AG04450 (cell line): ENCODE measurements around the gene CRLF2. TPM values are rescaled to one million over a fixed set of nuclear protein-coding genes. Genes with fewer than 3 reads are reported as not detected.
"Not testable (repeated sequence)": the region's sequence is repeated elsewhere in the genome, so short reads cannot be mapped to it uniquely, and the experiment has no call there.

Source experiments
- CTCF ChIA-PET: fragments of 300-600, 350-600 bp; formaldehyde crosslinking; extraction: SDS; loops from one replicate; lab custom pipeline; 2022; ENCODE audit warnings: antibody characterized with exemption, inconsistent platforms; lab: Charles Lee
- POLR2A ChIA-PET: fragments of 350-600 bp; formaldehyde crosslinking; extraction: SDS; loops from one replicate; lab custom pipeline; 2021; ENCODE audit warnings: antibody characterized with exemption, inconsistent platforms; lab: Yijun Ruan, JAX
- DNase-seq: peaks from one replicate; pipeline ENCODE4 v3.0.0-alpha.2; 2011; ENCODE audit warnings: low read depth, low spot score
- H3K27ac ChIP-seq: one replicate; pipeline ENCODE4 v1.5.1; 2012; ENCODE audit warnings: low read depth, low read length, control low read depth
- H3K27me3 ChIP-seq: one replicate; pipeline ENCODE4 v1.6.0; 2012; ENCODE audit warnings: low read length; ENCODE audit not compliant: control insufficient read depth, insufficient read depth
- H3K4me3 ChIP-seq: 2 replicates; pipeline ENCODE4 v1.5.1; 2011; ENCODE audit warnings: mild to moderate bottlenecking, low read depth, low read length, control low read depth
- H3K9me3 ChIP-seq: 2 replicates; pipeline ENCODE4 v1.5.1; 2012; ENCODE audit warnings: low read length; ENCODE audit not compliant: control insufficient read depth, insufficient read depth
- polyA plus RNA-seq: library from polyadenylated mRNA; depleted of rRNA; stranded (reverse); fragments of >200 nt; gene quantifications from 2 replicates; pipeline ENCODE4 v1.2.3, GENCODE V29; 2011
- TF ChIP-seq, protein P1 (sequence below): IDR thresholded peaks from 2 replicates; pipeline ENCODE4 v1.5.1; 2011; ENCODE audit warnings: low read depth, low read length, control low read depth, inconsistent platforms

Gene CRLF2
- polyA plus RNA-seq, 1 experiment: not detected

DNA sequence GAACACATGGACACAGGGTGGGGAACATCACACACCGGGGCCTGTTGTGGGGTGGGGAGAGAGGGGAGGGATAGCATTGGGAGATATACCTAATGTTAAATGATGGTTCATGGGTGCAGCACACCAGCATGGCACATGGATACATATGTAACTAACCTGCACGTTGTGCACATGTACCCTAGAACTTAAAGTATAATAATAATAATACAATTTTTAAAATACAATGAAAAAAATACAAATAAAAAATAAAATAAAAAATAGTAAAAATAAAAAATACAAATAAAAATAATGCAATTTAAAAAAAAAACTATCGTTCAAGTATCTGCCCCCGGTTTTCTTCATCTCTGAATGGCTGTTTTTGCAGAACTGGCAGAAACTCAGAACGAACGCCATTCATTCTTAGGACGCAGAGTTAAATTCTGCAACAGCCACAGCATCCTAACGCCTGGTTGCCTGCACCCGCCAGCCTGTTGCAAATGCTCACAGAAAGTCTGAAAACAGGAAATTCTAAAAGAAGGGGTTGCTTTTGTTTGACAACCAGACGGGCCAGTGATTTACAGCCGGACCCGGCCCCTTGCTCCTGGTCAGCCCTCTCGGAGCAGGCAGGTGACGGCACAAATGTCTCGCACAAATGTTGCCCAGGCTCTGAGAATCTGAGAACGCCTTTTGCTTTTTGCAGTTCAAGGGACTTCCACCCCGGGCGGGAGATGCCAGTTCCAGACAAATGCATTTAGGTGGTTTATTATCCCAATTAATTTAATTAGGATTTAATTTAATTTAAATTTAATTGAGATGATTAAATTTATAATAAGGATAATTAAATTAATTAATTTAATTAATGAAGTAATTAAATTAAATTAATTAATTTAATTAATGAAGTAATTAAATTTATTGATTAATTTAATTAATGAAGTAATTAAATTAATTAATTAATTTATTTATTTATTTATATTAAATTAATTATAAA, 47.8 kb downstream of the CRLF2 start:
- DNase-seq: no peak
- CTCF ChIA-PET: no interaction called here
- H3K9me3 ChIP-seq: peaks cover 33% of the 10 kb centered on the region
- POLR2A ChIA-PET: no interaction called here
- no peaks in the 10 kb centered on the region for H3K27me3 ChIP-seq
- TF ChIP-seq, protein P1, sequence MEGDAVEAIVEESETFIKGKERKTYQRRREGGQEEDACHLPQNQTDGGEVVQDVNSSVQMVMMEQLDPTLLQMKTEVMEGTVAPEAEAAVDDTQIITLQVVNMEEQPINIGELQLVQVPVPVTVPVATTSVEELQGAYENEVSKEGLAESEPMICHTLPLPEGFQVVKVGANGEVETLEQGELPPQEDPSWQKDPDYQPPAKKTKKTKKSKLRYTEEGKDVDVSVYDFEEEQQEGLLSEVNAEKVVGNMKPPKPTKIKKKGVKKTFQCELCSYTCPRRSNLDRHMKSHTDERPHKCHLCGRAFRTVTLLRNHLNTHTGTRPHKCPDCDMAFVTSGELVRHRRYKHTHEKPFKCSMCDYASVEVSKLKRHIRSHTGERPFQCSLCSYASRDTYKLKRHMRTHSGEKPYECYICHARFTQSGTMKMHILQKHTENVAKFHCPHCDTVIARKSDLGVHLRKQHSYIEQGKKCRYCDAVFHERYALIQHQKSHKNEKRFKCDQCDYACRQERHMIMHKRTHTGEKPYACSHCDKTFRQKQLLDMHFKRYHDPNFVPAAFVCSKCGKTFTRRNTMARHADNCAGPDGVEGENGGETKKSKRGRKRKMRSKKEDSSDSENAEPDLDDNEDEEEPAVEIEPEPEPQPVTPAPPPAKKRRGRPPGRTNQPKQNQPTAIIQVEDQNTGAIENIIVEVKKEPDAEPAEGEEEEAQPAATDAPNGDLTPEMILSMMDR: no peak
- no peak overlapping the region for H3K4me3 ChIP-seq
- no peak overlapping the region for H3K27ac ChIP-seq

DNA sequence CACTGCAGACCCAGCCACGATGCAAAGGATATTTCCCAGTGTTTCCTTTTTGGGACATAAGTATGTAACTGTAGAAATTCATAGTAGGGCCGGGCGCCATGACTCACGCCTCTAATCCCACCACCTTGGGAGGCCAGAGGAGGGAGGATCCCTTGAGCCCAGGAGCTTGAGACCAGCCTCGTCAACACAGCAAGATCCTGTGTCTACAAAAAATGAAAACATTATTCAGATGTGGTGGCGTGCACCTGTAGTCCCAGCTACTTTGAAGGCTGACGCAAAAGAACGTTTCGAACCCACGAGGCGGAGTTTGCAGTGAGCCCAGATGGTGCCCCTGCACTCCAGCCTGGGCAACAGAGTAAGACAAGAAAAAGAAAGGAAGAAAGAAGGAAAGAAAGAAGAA, 49.2 kb downstream of the CRLF2 start:
- POLR2A ChIA-PET: no interaction called here
- Histone ChIP-seq H3K9me3 (peaks cover 37% of the 10 kb centered on the region), H3K27me3 (no peaks in the 10 kb centered on the region), H3K27ac (no peak overlapping the region), H3K4me3 (no peak overlapping the region)
- no peak for DNase-seq
- CTCF ChIA-PET: no interaction called here
- TF ChIP-seq, protein P1: no peak

DNA sequence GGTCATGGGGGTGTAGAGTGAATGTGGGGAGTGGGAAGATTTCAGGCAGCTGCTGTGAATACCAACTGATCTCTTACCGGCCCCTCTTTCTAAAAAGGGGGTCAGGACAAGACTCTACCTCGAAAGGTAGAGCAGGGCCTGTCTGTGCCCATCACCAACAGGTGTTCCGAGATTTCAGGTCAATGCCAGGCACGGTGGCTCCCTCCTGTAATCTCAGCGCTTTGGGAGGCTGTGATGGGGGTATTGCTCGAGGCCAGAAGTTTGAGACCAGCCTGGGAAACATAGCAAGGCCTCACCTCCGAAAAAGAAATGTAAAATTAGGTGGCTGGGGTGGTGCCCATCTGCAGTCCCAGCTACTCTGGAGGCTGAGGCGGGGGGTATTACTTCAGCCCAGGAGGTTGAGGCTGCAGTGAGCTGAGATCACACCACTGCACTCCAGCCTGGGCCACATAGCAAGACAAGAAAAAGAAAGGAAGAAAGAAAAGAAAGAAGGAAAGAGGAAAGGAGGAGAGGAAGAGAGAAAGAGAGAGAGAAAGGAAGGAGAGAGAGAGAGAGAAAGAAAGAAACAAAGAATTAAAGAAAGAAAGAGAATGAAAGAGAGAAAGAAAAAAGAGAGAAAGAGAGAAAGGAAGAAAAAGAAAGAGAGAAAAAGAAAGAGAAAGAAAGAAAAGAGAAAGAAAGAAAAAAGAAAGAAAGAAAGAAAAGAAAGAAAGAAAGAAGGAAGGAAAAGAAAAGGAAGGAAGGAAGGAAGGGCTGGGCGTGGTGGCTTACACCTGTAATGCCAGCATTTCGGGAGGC, 50.1 kb downstream of the CRLF2 start:
- TF ChIP-seq, protein P1: no peak
- POLR2A ChIA-PET: no interaction called here
- H3K27me3 ChIP-seq: no peaks in the 10 kb centered on the region

DNA sequence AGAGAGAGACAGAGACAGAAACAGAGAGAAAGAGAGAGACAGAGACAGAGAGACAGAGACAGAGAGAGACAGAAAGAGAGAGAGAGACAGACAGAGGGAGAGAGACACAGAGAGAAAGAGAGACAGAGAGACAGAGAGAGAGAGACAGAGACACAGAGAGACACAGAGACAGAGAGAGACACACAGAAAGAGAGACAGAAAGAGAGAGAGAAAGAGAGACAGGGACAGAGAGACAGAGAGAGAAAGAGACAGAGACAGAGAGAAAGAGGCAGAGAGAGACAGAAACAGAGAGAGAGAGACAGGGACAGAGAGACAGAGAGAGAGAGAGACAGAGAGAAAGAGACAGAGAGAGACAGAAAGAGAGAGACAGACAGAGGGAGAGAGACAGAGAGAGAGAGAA, 52.9 kb downstream of the CRLF2 start:
- CTCF ChIA-PET: no interaction called here
- H3K27me3 ChIP-seq: no peaks in the 10 kb centered on the region
- no peak overlapping the region for H3K4me3 ChIP-seq
- TF ChIP-seq, protein P1: no peak
- POLR2A ChIA-PET: no interaction called here
- H3K9me3 ChIP-seq: peaks cover 54% of the 10 kb centered on the region
- H3K27ac ChIP-seq: no peak overlapping the region
- DNase-seq: no peak

More for the DNA sequence above, 50.1 kb downstream of the CRLF2 start:
- no peak overlapping the region for H3K4me3 ChIP-seq
- H3K27ac ChIP-seq: no peak overlapping the region
- no peak for DNase-seq
- H3K9me3 ChIP-seq: peaks cover 45% of the 10 kb centered on the region
- CTCF ChIA-PET: no interaction called here

DNA sequence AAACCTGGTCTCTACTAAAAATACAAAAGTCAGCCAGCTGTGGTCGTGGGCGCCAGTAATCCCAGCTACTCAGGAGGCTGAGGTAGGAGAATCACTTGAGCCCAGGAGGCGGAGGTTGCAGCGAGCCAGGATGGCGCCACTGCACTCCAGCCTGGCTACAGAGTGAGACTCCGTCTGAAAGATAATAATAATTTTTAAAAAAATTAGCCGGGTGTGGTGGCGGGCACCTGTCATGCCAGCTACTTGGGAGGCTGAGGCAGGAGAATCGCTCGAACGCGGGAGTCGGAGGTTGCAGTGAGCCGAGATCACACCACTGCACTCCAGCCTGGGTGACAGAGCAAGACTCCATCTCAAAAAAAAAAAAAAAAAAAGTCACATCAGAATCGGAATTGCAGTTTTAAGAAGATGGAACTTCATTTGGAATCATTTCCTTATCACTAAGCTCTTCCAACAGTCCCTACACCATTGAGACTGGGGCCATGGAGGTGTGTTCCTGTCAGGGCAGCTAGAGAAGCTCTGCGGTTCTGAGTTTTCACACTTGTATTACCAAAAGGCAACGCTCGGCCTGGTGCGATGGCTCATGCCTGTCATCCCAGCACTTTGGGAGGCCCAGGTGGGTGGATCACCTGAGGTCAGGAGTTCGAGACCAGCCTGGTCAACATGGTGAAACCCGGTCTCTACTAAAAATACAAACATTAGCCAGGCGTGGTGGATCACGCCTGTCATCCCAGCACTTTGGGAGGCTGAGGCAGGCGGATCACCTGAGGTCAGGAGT, 55.6 kb downstream of the CRLF2 start:
- H3K9me3 ChIP-seq: peaks cover 53% of the 10 kb centered on the region
- H3K27me3 ChIP-seq, CTCF ChIA-PET, H3K27ac ChIP-seq, POLR2A ChIA-PET, H3K4me3 ChIP-seq, DNase-seq: not testable (repeated sequence)
